HG02610 (cell line): ENCODE results near the gene BCAP29.
A peak's percentile ranks its signal among the peaks of the same experiment; 100 is the strongest.
"Not testable (repeated sequence)": the region's sequence is repeated elsewhere in the genome, so short reads cannot be mapped to it uniquely, and the experiment has no call there.

ENCODE experiments used
- ATAC-seq: cut with Tn5 transposase; IDR thresholded peaks from one replicate; pipeline ENCODE4 v1.9.1; 2021; ENCODE audit warnings: mild to moderate bottlenecking, moderate library complexity; ENCODE audit not compliant: unreplicated experiment

BCAP29 gene, protein sequence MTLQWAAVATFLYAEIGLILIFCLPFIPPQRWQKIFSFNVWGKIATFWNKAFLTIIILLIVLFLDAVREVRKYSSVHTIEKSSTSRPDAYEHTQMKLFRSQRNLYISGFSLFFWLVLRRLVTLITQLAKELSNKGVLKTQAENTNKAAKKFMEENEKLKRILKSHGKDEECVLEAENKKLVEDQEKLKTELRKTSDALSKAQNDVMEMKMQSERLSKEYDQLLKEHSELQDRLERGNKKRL

GRCh38 chr7:107579885-107580715 is at the start of gene BCAP29:
Gene BCAP29 (plus strand): TSS chr7:107580246. CDS start chr7:107580773, 527 bp downstream.
- peak; percentile 96 for ATAC-seq

DNA sequence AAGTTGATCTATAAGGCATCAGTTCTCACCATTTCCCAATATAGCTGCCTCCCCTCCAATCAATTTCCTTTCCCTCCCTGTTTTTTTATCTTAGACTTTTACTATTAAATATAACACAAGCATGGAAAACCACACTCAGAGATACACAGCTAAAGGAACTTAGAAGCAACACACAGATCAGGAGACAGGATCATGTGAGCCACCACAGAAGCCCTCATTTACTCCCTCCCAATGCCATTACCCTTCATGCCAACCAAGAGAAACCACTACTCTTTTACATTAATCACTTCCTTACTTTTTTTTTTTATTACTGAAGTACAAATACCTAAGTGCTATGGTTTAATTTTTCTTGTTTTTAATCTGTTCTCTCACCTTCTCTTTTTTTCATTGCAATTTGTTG is 49.3 kb upstream of the BCAP29 start:
- no peak for ATAC-seq

DNA sequence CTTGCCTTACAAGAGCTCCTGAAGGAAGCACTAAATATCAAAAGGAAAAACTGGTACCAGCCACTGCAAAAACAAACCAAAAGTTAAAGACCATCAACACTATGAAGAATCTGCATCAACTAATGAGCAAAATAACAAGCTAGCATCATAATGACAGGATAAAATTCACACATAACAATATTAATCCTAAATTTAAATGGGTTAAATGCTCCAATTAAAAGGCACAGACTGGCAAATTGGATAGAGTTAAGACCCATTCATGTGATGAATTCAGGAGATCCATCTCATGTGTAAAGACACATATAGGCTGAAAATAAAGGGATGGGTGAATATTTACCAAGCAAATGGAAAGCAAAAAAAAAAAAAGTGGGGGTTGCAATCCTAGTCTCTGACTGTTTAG is 45.9 kb upstream of the BCAP29 start:
- ATAC-seq, result no peak

GRCh38 chr7:107537228-107537627 is 42.8 kb upstream of the BCAP29 start:
- not testable (repeated sequence) for ATAC-seq

GRCh38 chr7:107538001-107538400 is 42.0 kb upstream of the BCAP29 start:
- no peak for ATAC-seq

DNA sequence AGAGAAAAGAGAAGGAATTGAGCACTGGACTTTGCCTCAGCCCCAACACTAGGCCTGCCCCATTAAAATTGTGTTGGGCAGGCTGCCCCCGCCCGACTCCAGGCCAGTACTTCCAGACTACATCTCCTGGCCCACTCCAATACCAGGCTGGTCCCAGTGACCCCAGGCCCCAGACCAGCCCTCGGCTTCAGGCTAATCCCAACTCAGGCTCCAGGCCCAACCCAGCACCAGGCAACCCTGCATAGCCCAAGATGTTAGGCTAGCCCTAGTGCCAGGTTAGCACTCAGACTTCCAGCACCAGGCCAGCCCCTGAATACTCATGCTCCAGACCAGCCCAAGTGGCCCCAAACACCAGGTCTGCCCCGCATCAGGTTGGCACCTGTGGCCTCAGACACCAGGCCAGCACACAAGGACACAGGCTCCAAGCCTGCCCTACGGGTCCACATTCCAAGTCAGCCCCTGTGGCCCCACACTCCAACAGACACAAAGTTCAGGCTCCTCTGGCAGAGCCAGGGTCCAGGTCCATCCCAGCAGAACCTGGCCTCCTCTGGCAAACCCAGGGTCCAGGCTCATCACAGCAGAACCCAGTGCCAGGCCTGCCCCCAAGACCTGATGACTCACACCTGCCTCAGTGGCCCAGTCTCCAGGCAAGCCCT is 36.6 kb upstream of the BCAP29 start:
- no peak for ATAC-seq

- ATAC-seq, result no peak
Observed at GRCh38 chr7:107544848-107545591, 35.0 kb upstream of the BCAP29 start.

- no peak for ATAC-seq
Observed at GRCh38 chr7:107551936-107552335, 28.1 kb upstream of the BCAP29 start.

DNA sequence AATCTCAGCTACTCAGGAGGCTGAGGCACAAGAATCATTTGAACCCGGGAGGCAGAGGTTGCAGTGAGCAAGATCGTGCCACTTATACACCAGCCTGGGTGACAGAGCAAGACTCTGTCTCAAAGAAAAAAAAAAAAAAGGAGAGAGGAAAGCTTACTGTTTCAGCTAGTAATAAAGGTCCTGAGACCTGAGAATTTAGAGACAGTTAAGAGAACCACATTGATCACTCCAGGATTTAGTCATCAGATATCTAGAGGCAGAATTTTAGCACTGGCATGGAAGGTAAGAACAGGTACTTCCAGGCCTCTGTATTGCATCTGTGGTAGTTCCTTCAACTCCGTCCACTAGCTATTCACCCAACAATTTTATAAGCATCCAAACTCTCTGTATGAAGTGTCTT is 24.2 kb upstream of the BCAP29 start:
- ATAC-seq, result no peak

- no peak for ATAC-seq
Observed at GRCh38 chr7:107559864-107560263, 20.2 kb upstream of the BCAP29 start.

DNA sequence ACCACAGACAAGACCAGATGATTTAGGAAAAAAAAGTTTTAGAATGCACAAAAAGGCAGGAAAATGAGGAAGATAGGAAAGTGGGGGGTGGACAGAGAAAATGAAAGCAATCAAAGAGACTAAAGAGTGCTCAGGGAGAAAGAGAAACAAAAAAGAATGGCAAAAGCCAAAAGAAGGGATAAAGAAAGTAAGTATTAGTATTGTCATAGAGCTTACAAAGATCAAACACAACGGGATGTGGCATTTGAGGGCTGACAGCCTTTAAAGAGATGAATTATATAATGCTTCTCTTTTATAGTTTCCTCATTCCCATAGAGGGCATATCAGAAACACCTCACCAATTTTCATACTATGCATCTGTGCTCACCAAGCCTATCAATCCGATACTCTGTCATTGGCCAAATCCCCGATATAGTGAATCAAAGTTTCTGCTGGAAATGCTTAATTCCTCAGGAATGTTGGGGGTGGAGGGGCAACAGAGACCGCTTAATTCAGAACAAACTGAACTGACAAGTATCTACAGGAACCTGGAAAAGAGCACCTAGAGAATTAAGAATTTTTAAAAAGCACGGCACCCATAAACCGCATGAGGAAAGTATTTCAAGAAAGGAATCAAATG is 19.0 kb upstream of the BCAP29 start:
- ATAC-seq, result no peak

DNA sequence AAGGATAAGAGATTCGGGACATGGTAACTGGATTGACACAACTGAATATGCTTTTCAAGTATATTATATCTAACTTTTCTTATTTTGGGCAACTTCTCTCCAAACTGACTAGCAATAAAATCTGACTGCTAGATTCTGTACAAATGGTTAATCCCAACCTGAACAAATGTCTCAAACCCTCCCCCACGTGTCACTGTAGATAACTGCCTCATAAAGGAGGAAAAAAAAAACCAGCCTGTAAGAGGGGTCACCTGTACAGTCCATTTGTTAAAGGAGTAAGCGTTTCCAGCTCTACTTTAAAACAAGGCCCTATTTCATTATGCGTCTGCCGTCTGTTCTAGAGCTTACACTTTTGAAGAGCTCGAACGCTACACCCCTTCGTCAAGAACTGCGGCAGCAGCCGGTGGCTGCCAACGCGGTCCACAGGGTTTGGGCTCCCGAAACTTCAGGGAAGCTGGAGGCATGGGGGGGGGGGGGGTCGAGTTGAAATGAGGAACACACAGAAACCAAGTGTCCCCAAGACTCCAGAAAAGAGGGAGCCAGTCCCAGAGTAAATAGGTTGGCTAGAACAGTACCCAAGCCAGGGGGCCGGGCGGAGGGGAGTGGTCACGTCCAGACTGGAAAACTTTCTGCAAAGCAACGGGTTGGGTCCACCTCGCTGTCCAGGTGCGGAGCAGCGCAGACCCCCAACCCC is 16.8 kb upstream of the BCAP29 start:
- peak; percentile 46 for ATAC-seq

- peak; percentile 90 for ATAC-seq
Observed at GRCh38 chr7:107563775-107564552, 16.1 kb upstream of the BCAP29 start, which contains the start of the genes COG5 and DUS4L. Gene COG5 (minus strand): TSS chr7:107563920. CDS start chr7:107563896, 24 bp downstream. Gene DUS4L (plus strand): TSS chr7:107563971. CDS start chr7:107567071, 3,100 bp downstream.

GRCh38 chr7:107564553-107565298 is 15.3 kb upstream of the BCAP29 start:
- no peak for ATAC-seq

DNA sequence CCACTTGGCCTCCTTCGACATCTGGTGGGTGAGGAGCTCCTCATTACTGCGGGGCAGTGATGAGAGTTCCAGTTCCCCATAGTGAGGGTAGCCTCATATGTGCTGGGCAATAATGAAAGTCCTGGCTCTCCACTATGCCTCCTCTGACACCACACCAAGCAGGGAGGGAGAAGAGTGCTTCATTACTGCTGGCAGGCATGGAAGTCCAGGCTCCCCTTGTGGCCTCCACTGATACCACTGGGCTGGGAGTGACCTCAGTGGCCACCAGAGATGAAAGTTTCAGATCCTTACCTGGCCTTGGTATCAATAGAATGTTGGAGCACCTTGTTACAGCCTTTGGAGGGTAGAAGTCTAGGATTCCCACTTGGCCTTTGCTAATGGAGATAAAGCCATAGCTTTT is 9.7 kb upstream of the BCAP29 start:
- no peak for ATAC-seq

- ATAC-seq, result no peak
Observed at GRCh38 chr7:107573537-107573936, 6.5 kb upstream of the BCAP29 start.

- ATAC-seq, result no peak
Observed at GRCh38 chr7:107579554-107579884, 527 bp upstream of the BCAP29 start.

DNA sequence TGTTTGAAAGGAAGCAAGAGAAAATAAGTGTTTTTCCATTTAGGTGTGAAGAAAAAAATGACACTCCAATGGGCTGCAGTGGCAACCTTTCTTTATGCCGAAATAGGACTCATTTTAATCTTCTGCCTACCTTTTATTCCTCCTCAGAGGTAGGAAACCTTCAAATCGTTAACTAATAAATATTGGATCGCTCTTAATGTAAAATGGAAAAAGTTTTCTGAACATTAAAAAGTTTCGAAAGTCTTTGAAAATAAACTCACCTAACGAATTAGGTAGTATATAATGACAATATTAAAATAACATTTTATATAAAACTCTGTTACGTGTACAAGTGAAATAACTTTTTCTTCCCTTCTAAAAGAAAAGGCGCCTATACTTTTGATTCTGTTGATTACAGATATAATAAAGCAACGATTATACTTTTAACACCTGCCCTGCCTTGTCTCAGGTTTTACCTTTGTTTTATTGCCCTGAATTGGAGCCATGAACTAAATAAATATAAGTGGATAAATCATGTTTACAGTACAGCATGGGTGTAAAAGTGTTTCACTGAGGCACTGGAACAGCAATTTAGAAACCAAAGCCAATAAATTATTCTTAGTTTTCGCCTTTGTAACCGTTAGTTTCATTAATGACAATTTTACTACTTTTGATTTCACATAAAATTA is 804 bp downstream of the BCAP29 start:
- no peak for ATAC-seq
